OCI-LY7 (cell line): ENCODE results near the gene RNF169. TPM values are rescaled to one million over a fixed set of nuclear protein-coding genes. Genes with fewer than 3 reads are reported as not detected.

Experiments used
- BruUV-seq: library from RNA; stranded (reverse); fragments of 400-500 nt; replicated peaks from 2 replicates; lab custom pipeline; 2021; lab: Mats Ljungman, UMichigan
- CTCF ChIA-PET: fragments of 300-600 bp; sonication (Branson Sonifier 250); formaldehyde crosslinking; loops from one replicate; lab custom pipeline; 2022; ENCODE audit warnings: antibody characterized with exemption; ENCODE audit not compliant: unreplicated experiment; lab: Charles Lee
- POLR2A ChIA-PET: fragments of 300-600 bp; sonication (Branson Sonifier 250); formaldehyde crosslinking; loops from one replicate; lab custom pipeline; 2022; ENCODE audit warnings: antibody characterized with exemption; lab: Charles Lee
- DNase-seq: peaks from one replicate; pipeline ENCODE4 v3.0.0-alpha.2; 2015; ENCODE audit warnings: low spot score
- H2AFZ ChIP-seq: fragments of 200-600 bp; sonication (generic), shearing (Covaris generic); 2 replicates; pipeline ENCODE4 v1.6.1; 2014; ENCODE audit warnings: mild to moderate bottlenecking, antibody characterized with exemption, low read length, moderate library complexity
- H3K27ac ChIP-seq: fragments of 200-600 bp; sonication (generic); 2 replicates; pipeline ENCODE4 v1.5.1; 2014; ENCODE audit warnings: mixed run types, low read depth, mild to moderate bottlenecking, moderate library complexity, low read length, inconsistent platforms; ENCODE audit not compliant: poor library complexity, severe bottlenecking
- H3K36me3 ChIP-seq: fragments of 200-600 bp; sonication (generic); 2 replicates; pipeline ENCODE4 v1.6.1; 2014; ENCODE audit warnings: mild to moderate bottlenecking, antibody characterized with exemption, low read length, moderate library complexity, mixed read lengths; ENCODE audit not compliant: insufficient read depth
- H3K4me1 ChIP-seq: fragments of 200-600 bp; sonication (generic); 2 replicates; pipeline ENCODE4 v1.5.1; 2014; ENCODE audit warnings: mild to moderate bottlenecking, low read length; ENCODE audit not compliant: insufficient read depth, poor library complexity, severe bottlenecking
- H3K4me2 ChIP-seq: fragments of 200-600 bp; sonication (generic); 2 replicates; pipeline ENCODE4 v1.6.1; 2014; ENCODE audit warnings: mild to moderate bottlenecking, low read length
- H3K4me3 ChIP-seq: fragments of 200-600 bp; sonication (generic); 2 replicates; pipeline ENCODE4 v1.5.1; 2014; ENCODE audit warnings: mild to moderate bottlenecking, low read depth, low read length; ENCODE audit not compliant: poor library complexity, severe bottlenecking
- H3K79me2 ChIP-seq: fragments of 200-600 bp; sonication (generic); 2 replicates; pipeline ENCODE4 v1.6.1; 2016; ENCODE audit warnings: low read depth, mild to moderate bottlenecking, low read length, moderate library complexity, mixed read lengths; ENCODE audit not compliant: insufficient read depth
- H3K9me2 ChIP-seq: fragments of 200-600 bp; sonication (generic); 2 replicates; pipeline ENCODE4 v1.6.1; 2016; ENCODE audit warnings: mild to moderate bottlenecking, low read length, mixed read lengths; ENCODE audit not compliant: insufficient read depth
- H3K9me3 ChIP-seq: fragments of 200-600 bp; sonication (generic); 2 replicates; pipeline ENCODE4 v1.6.1; 2014; ENCODE audit warnings: mild to moderate bottlenecking, mixed run types, low read length, mixed read lengths
- H4K20me1 ChIP-seq: fragments of 200-600 bp; sonication (generic); 2 replicates; pipeline ENCODE4 v1.6.1; 2014; ENCODE audit warnings: mild to moderate bottlenecking, antibody characterized with exemption, low read length, moderate library complexity, mixed read lengths; ENCODE audit not compliant: insufficient read depth
- CTCF ChIP-seq: fragments of 200-600 bp; sonication (generic); conservative IDR thresholded peaks from 2 replicates; pipeline ENCODE4 v1.5.1; 2014; ENCODE audit warnings: mild to moderate bottlenecking, antibody characterized with exemption, low read length, moderate library complexity, mixed read lengths
- EZH2phosphoT487 ChIP-seq: fragments of 200-600 bp; sonication (generic); IDR thresholded peaks from 2 replicates; pipeline ENCODE4 v1.6.1; 2018; ENCODE audit warnings: low read depth, borderline replicate concordance, mild to moderate bottlenecking, mixed run types, antibody characterized with exemption, low read length, moderate library complexity, mixed read lengths
- intact Hi-C: fragments of 100-400 bp; cut with micrococcal nuclease; formaldehyde crosslinking; loops from one replicate; pipeline ENCODE4 v1.10.0; 2022; ENCODE audit not compliant: unreplicated experiment
- total RNA-seq, 2 experiments: library from RNA; depleted of rRNA in 1 of 2; stranded (reverse); fragments of >200 nt in 1 of 2; shearing (Covaris generic) in 1 of 2; gene quantifications; 2 replicates each; pipeline ENCODE4 v1.2.3, GENCODE V29; 2014 to 2022

Gene RNF169
- total RNA-seq, 2 experiments from 2014 or later: 16.4 to 18.0 TPM

GRCh38 chr11:74707182-74707581 is 41.5 kb upstream of the RNF169 start:
- Histone ChIP-seq H4K20me1 (no peaks in the 10 kb centered on the region), H3K79me2 (no peaks in the 10 kb centered on the region), H3K9me3 (no peaks in the 10 kb centered on the region), H3K4me3 (no peak overlapping the region), H2AFZ (no peak overlapping the region), H3K9me2 (no peaks in the 10 kb centered on the region), H3K36me3 (no peaks in the 10 kb centered on the region), H3K27ac (no peak overlapping the region), H3K4me2 (no peak overlapping the region), H3K4me1 (no peaks in the 10 kb centered on the region)
- CTCF ChIA-PET: no interaction called here
- BruUV-seq: no TSS peak
- POLR2A ChIA-PET: no interaction called here
- TF ChIP-seq CTCF: no peak
- TF ChIP-seq EZH2phosphoT487: no peak
- DNase-seq: no peak
- intact Hi-C loops: no loop called here

GRCh38 chr11:74707602-74708510 is 40.8 kb upstream of the RNF169 start:
- no peak for TF ChIP-seq EZH2phosphoT487
- Histone ChIP-seq H3K36me3 (no peaks in the 10 kb centered on the region), H4K20me1 (no peaks in the 10 kb centered on the region), H2AFZ (no peak overlapping the region), H3K4me2 (no peak overlapping the region), H3K4me3 (no peak overlapping the region), H3K79me2 (no peaks in the 10 kb centered on the region), H3K9me2 (no peaks in the 10 kb centered on the region), H3K4me1 (no peaks in the 10 kb centered on the region), H3K9me3 (no peaks in the 10 kb centered on the region), H3K27ac (no peak overlapping the region)
- no TSS peak for BruUV-seq
- CTCF ChIA-PET: no interaction called here
- POLR2A ChIA-PET: interaction anchor here (0.5 kb wide), 1 partner anchor 885 kb away, joined by 3 read pairs; no protein-coding TSS in a partner anchor
- no peak for DNase-seq
- intact Hi-C loops: no loop called here

GRCh38 chr11:74709175-74709574 is 39.5 kb upstream of the RNF169 start:
- Histone ChIP-seq H2AFZ (no peak overlapping the region), H3K4me3 (no peak overlapping the region), H3K27ac (no peak overlapping the region), H3K9me3 (no peaks in the 10 kb centered on the region), H3K36me3 (no peaks in the 10 kb centered on the region), H3K4me1 (no peaks in the 10 kb centered on the region), H3K79me2 (no peaks in the 10 kb centered on the region), H4K20me1 (no peaks in the 10 kb centered on the region), H3K9me2 (no peaks in the 10 kb centered on the region), H3K4me2 (no peak overlapping the region)
- TF ChIP-seq CTCF (no peak), EZH2phosphoT487 (no peak)
- DNase-seq: no peak
- BruUV-seq: no TSS peak
- intact Hi-C loops: no loop called here
- ChIA-PET CTCF (no interaction called here), POLR2A (no interaction called here)
